K562 (cell line): ENCODE data around the gene TSHR. TPM values are rescaled to one million over a fixed set of nuclear protein-coding genes. Genes with fewer than 3 reads are reported as not detected.

Source experiments
- ATAC-seq: fragments of 200-7000 bp; cut with Tn5 transposase; 3 replicates; pipeline ENCODE4 v1.9.1; 2020; ENCODE audit warnings: moderate library complexity
- BruUV-seq: library from RNA; stranded (reverse); fragments of 400-500 nt; replicated peaks from 2 replicates; lab custom pipeline; 2021; lab: Mats Ljungman, UMichigan
- CTCF ChIA-PET: fragments of 300-600 bp; formaldehyde crosslinking; extraction: SDS; loops from one replicate; lab custom pipeline; 2021; ENCODE audit warnings: low intra/inter-chr PET ratio; lab: Yijun Ruan, JAX
- POLR2A ChIA-PET: fragments of 300-600, 350-650 bp; sonication (Branson Sonifier 250); formaldehyde crosslinking; extraction: SDS; loops from one replicate; lab custom pipeline; 2021; ENCODE audit warnings: antibody characterized with exemption, inconsistent platforms; lab: Yijun Ruan, JAX
- DNase-seq, 4 experiments: peaks; one replicate each; pipeline versions ENCODE4 v3.0.0 to v3.0.0-alpha.2; 2011 to 2018; ENCODE audit warnings: low spot score in 3 of 4, mixed read lengths in 3 of 4; ENCODE audit errors: extremely low read depth in 1 of 4
- FAIRE-seq: peaks from 2 replicates; lab custom pipeline; 2011; peaks lifted over from hg19 to GRCh38; lab: Jason Lieb, UNC
- H2AFZ ChIP-seq: 2 replicates; pipeline ENCODE4 v1.6.0; 2011; ENCODE audit warnings: low read depth, low read length, control low read depth, inconsistent platforms
- H3K27ac ChIP-seq: fragments of 200-600 bp; 3 replicates; pipeline ENCODE4 v1.8.0; 2011; ENCODE audit warnings: low read depth, mild to moderate bottlenecking, control low read depth, inconsistent platforms, low read length, moderate library complexity, mixed read lengths; ENCODE audit errors: extremely low read depth
- H3K27me3 ChIP-seq, 2 experiments: fragments of 300-600 bp in 1 of 2; 2 replicates in 1 of 2; 3 replicates in 1 of 2; pipeline versions ENCODE4 v1.6.0 to v1.8.0; 2011; ENCODE audit warnings: inconsistent platforms in 2 of 2, low read length in 2 of 2, mild to moderate bottlenecking in 1 of 2, mixed read lengths in 1 of 2, moderate library complexity in 1 of 2; ENCODE audit not compliant: control insufficient read depth in 2 of 2, insufficient read depth in 2 of 2
- H3K36me3 ChIP-seq: fragments of 300-600 bp; 3 replicates; pipeline ENCODE4 v1.8.0; 2011; ENCODE audit warnings: mild to moderate bottlenecking, low read length, inconsistent platforms; ENCODE audit not compliant: control insufficient read depth, insufficient read depth
- H3K4me1 ChIP-seq, 2 experiments: fragments of 200-600 bp in 1 of 2; replicated peaks in 1 of 2; 2 replicates in 1 of 2; 3 replicates in 1 of 2; pipeline versions ENCODE4 v1.5.1 to v1.8.0; 2011; ENCODE audit warnings: inconsistent platforms in 2 of 2, low read length in 2 of 2, mild to moderate bottlenecking in 1 of 2, mixed read lengths in 1 of 2, moderate library complexity in 1 of 2; ENCODE audit not compliant: control insufficient read depth in 2 of 2, insufficient read depth in 2 of 2
- H3K4me2 ChIP-seq: 2 replicates; pipeline ENCODE4 v1.6.1; 2011; ENCODE audit warnings: low read length, control low read depth, inconsistent platforms, mixed read lengths; ENCODE audit not compliant: insufficient read depth
- H3K4me3 ChIP-seq: fragments of 200-600 bp; sonication (generic), shearing (Covaris generic); 2 replicates; pipeline ENCODE4 v1.5.1; 2016; ENCODE audit warnings: control low read depth, inconsistent platforms
- H3K79me2 ChIP-seq: fragments of 200-600 bp; 3 replicates; pipeline ENCODE4 v1.8.0; 2011; ENCODE audit warnings: low read length, inconsistent platforms; ENCODE audit not compliant: control insufficient read depth, insufficient read depth
- H3K9ac ChIP-seq, 2 experiments: 2 replicates each; pipeline versions ENCODE4 v1.6.0 to v1.6.1; 2011; ENCODE audit warnings: low read depth in 2 of 2, low read length in 2 of 2, control low read depth in 1 of 2, inconsistent platforms in 1 of 2, mild to moderate bottlenecking in 1 of 2, mixed read lengths in 1 of 2; ENCODE audit not compliant: insufficient read depth in 1 of 2
- H3K9me1 ChIP-seq: one replicate; pipeline ENCODE4 v1.6.0; 2011; ENCODE audit warnings: inconsistent platforms, mild to moderate bottlenecking, low read length, moderate library complexity; ENCODE audit not compliant: control insufficient read depth, insufficient read depth
- H3K9me3 ChIP-seq: replicated peaks from 2 replicates; pipeline ENCODE4 v1.5.1; 2011; ENCODE audit warnings: low read depth, low read length, inconsistent platforms; ENCODE audit not compliant: control insufficient read depth, insufficient read depth
- H4K20me1 ChIP-seq: replicated peaks from 2 replicates; pipeline ENCODE4 v1.6.1; 2011; ENCODE audit warnings: low read length, inconsistent platforms, mixed read lengths; ENCODE audit not compliant: control insufficient read depth, insufficient read depth
- LEF1 ChIP-seq: fragments of 450-650 bp; IDR thresholded peaks from 2 replicates; pipeline ENCODE4 v1.6.1; 2016; ENCODE audit warnings: mild to moderate bottlenecking
- NR4A1 ChIP-seq, 2 experiments: fragments of 250-450 bp in 1 of 2; fragments of 450-650 bp in 1 of 2; sonication (Bioruptor Pico) in 1 of 2; IDR thresholded peaks; 2 replicates each; pipeline versions ENCODE4 v1.4.0 to v1.6.1; 2016 to 2020; ENCODE audit warnings: mild to moderate bottlenecking in 2 of 2, missing compliant biosample characterization in 1 of 2, missing genetic modification characterization in 1 of 2, moderate library complexity in 1 of 2
- TSHZ1 ChIP-seq: fragments of 250-450 bp; sonication (Bioruptor Pico); IDR thresholded peaks from 2 replicates; pipeline ENCODE4 v1.4.0; 2020; ENCODE audit warnings: mild to moderate bottlenecking, moderate library complexity
- ZBTB8A ChIP-seq: fragments of 450-650 bp; IDR thresholded peaks from 2 replicates; pipeline ENCODE4 v1.6.1; 2018; ENCODE audit warnings: mild to moderate bottlenecking, moderate library complexity; ENCODE audit not compliant: partially characterized antibody
- ZNF274 ChIP-seq: IDR thresholded peaks from 2 replicates; pipeline ENCODE4 v1.6.1; 2011; ENCODE audit warnings: low read depth, mild to moderate bottlenecking, low read length, moderate library complexity, borderline replicate concordance
- WGBS: fragments of 100-300 bp; shearing (Covaris generic); methylation state at CpG from one replicate; pipeline ENCODE4 v1.1.6; 2016; ENCODE audit warnings: low coverage, mixed read lengths; ENCODE audit not compliant: insufficient coverage; ENCODE audit errors: missing lambda C conversion rate; 5-methylcytosine and 5-hydroxymethylcytosine counted together
- in situ Hi-C: fragments of 300-500 bp; cut with MboI; formaldehyde crosslinking; loops from 4 replicates; pipeline ENCODE4 v1.15.0; 2018; ENCODE audit warnings: inconsistent platforms, mixed read lengths
- intact Hi-C: fragments of 100-400 bp; cut with micrococcal nuclease; formaldehyde crosslinking; loops from 2 replicates; pipeline ENCODE4 v1.14.2; 2022
- polyA plus RNA-seq, 8 experiments: library from polyadenylated mRNA; depleted of rRNA in 4 of 8; stranded (reverse) in 5 of 8; unstranded in 3 of 8; fragments of >200 nt; fragmentation: Nextera tagmentation in 2 of 8; fragmentation: Illumina TruSeq in 1 of 8; extraction: Ambion mirVana in 2 of 8; extraction: Trizol in 1 of 8; gene quantifications; 2 replicates each; pipeline versions ENCODE4 v1.2.1 to v1.2.3, GENCODE V29; 2011 to 2014; ENCODE audit warnings: inconsistent platforms in 1 of 8, missing spikeins in 1 of 8
- total RNA-seq, 7 experiments: library from RNA; depleted of rRNA in 6 of 7; stranded (reverse); fragments of >200 nt in 6 of 7; fragmentation: Illumina TruSeq in 2 of 7; extraction: Trizol in 2 of 7; gene quantifications; 2 replicates each; pipeline versions ENCODE4 v1.2.1 to v1.2.3, GENCODE V29; 2011 to 2021; ENCODE audit warnings: low replicate concordance in 1 of 7

The TSHR gene
- total and polyA plus RNA-seq, 9 of the 15 experiments (the other 6 are each of a cell fraction or from before 2014, with no cell fraction given), result 0.01 to 0.10 TPM; not detected in 7

DNA sequence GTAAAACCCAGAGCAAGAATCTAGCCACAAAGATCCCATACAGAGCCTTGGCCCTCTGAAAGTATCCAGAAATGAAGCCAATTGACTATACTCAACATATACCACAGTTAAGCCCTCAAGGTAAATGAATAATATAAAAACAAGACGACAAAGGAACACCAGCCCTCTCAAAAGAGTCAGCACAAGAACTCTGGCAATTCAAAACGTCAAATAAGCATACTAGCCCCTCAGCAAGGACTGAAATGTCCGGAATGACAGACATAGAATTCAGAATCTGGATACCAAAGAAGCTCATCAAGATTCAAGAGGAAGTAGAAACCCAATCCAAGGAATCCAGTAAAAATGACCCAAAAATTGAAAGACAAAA is 215.4 kb downstream of the TSHR start:
- POLR2A ChIA-PET, result interaction anchor here (1.2 kb wide), 1 partner anchor 11 kb away, joined by 5 read pairs; no protein-coding TSS in a partner anchor
- no peaks in the 10 kb centered on the region for H3K36me3 ChIP-seq
- in situ Hi-C loops (no loop called here), intact Hi-C loops (loop anchor here (2.0 kb wide), 1 partner anchor 294 kb away; no protein-coding TSS in a partner anchor)
- no peak overlapping the region; the same call in 2 of the 3 replicates for H3K27ac ChIP-seq
- no peaks in the 10 kb centered on the region for H3K79me2 ChIP-seq
- peak overlapping the region; percentile 44; the same call in 1 of the 2 replicates for H3K4me3 ChIP-seq
- BruUV-seq, result TSS peak; percentile 84
- H3K4me2 ChIP-seq, result peak overlapping the region; percentile 84; the same call in 1 of the 2 replicates
- H2AFZ ChIP-seq, result peak overlapping the region; percentile 100; the same call in 1 of the 2 replicates
- TF ChIP-seq ZNF274 (no peak), LEF1 (0 out of 2 replicates have a peak, but pooled peaks have one; percentile 0)
- no peak for DNase-seq
- no peak for FAIRE-seq
- H4K20me1 ChIP-seq, result no peaks in the 10 kb centered on the region
- WGBS, result 0% methylated on average over 3 of the region's 3 CpGs
- CTCF ChIA-PET, result interaction anchor here (1.4 kb wide), 1 partner anchor 216 kb away, joined by 5 read pairs; the partner anchor contains the start of gene TSHR
- no peaks in the 10 kb centered on the region for H3K27me3 ChIP-seq
- ATAC-seq, result no peak
- H3K4me1 ChIP-seq, result peaks cover 0 to 8% of the 10 kb centered on the region in 2 experiments; a peak in 4 of 5 replicates
- H3K9ac ChIP-seq, result no peak overlapping the region; a peak in 1 of 4 replicates
- no peaks in the 10 kb centered on the region for H3K9me3 ChIP-seq
- H3K9me1 ChIP-seq, result no peaks in the 10 kb centered on the region

DNA sequence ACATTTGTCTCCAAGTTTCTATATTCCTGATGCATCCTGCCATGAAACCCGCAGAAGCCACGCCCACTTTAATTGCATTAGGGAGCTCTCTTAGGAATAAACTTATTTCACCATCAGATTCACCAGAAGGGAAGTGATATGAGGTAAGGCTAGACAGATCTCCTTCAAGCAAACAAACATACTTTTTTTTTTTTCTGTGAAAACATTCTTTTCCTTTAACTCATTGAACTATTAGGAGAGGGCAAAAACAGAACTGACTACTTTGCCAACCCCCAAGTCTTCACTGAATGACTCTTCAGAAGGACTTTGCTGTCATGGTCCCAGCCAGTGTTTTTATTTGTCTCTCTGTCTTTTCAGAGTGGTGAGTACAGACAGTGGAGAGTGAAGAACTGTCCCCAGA is 216.9 kb downstream of the TSHR start:
- Histone ChIP-seq H3K27ac (no peak overlapping the region), H3K9me1 (no peaks in the 10 kb centered on the region), H3K27me3 (no peaks in the 10 kb centered on the region), H3K36me3 (peaks cover 1% of the 10 kb centered on the region; the same call in 1 of the 3 replicates), H3K9ac (no peak overlapping the region), H3K4me2 (no peak overlapping the region), H4K20me1 (no peaks in the 10 kb centered on the region), H2AFZ (no peak overlapping the region), H3K4me1 (peaks cover 0 to 8% of the 10 kb centered on the region in 2 experiments; a peak in 4 of 5 replicates), H3K79me2 (no peaks in the 10 kb centered on the region), H3K4me3 (no peak overlapping the region), H3K9me3 (no peaks in the 10 kb centered on the region)
- ATAC-seq (no peak), FAIRE-seq (no peak), DNase-seq (no peak)
- WGBS, result 52% methylated on average over 2 of the region's 2 CpGs
- POLR2A ChIA-PET, result interaction anchor here (1.1 kb wide), 1 partner anchor 9 kb away, joined by 3 read pairs; no protein-coding TSS in a partner anchor
- CTCF ChIA-PET, result no interaction called here
- no TSS peak for BruUV-seq
- intact Hi-C loops (no loop called here), in situ Hi-C loops (no loop called here)
- TF ChIP-seq NR4A1 (CRISPR knock-in tag; IDR thresholded peaks at IDR 0.05) (no peak), NR4A1 (tag; IDR thresholded peaks at IDR 0.05) (no peak), ZBTB8A (no peak), TSHZ1 (CRISPR knock-in tag) (no peak)
